WTC11 (cell line): Measurements from ENCODE around the gene DSTN. TPM values are rescaled to one million over a fixed set of nuclear protein-coding genes. Genes with fewer than 3 reads are reported as not detected.

ENCODE experiments used
- ATAC-seq: fragments of 200-7000 bp; cut with Tn5 transposase; 2 replicates; pipeline ENCODE4 v1.10.0; 2021; ENCODE audit warnings: mild to moderate bottlenecking, moderate library complexity
- CTCF ChIA-PET: fragments of 300-600 bp; sonication (Branson Sonifier 250); formaldehyde crosslinking; loops from one replicate; lab custom pipeline; 2021; ENCODE audit warnings: antibody characterized with exemption; lab: Charles Lee
- POLR2A ChIA-PET: fragments of 350-600 bp; sonication (Branson Sonifier 250); formaldehyde crosslinking; loops from one replicate; lab custom pipeline; 2021; ENCODE audit warnings: antibody characterized with exemption; lab: Charles Lee
- DNase-seq: peaks from one replicate; pipeline ENCODE4 v3.0.0; 2021; ENCODE audit warnings: low spot score
- H3K27ac Mint-ChIP-seq: 2 replicates; pipeline ENCODE4 v1.8.0; 2021; ENCODE audit warnings: mixed read lengths
- H3K27me3 Mint-ChIP-seq: 2 replicates; pipeline ENCODE4 v1.8.0; 2021; ENCODE audit warnings: low read depth, mild to moderate bottlenecking, moderate library complexity, mixed read lengths
- H3K36me3 Mint-ChIP-seq: 2 replicates; pipeline ENCODE4 v1.8.0; 2021; ENCODE audit warnings: mixed read lengths
- H3K4me1 Mint-ChIP-seq: 2 replicates; pipeline ENCODE4 v1.8.0; 2022; ENCODE audit warnings: mixed read lengths
- H3K4me3 Mint-ChIP-seq: 2 replicates; pipeline ENCODE4 v1.8.0; 2021; ENCODE audit warnings: mild to moderate bottlenecking, moderate library complexity, mixed read lengths
- H3K9me3 Mint-ChIP-seq: 2 replicates; pipeline ENCODE4 v1.8.0; 2021; ENCODE audit warnings: mixed read lengths
- ETV6 ChIP-seq: sonication (generic); formaldehyde crosslinking; IDR thresholded peaks from 2 replicates; pipeline ENCODE4 v1.8.1; 2022; ENCODE audit warnings: mild to moderate bottlenecking, missing genetic modification reagents
- FOXK1 ChIP-seq: sonication (generic); formaldehyde crosslinking; IDR thresholded peaks from 2 replicates; pipeline ENCODE4 v1.8.0; 2022; ENCODE audit warnings: mild to moderate bottlenecking, moderate library complexity, missing genetic modification reagents
- GRHL2 ChIP-seq: fragments of 250-450 bp; sonication (Bioruptor Pico); IDR thresholded peaks from 2 replicates; pipeline ENCODE4 v1.8.0; 2022; ENCODE audit warnings: mild to moderate bottlenecking, moderate library complexity; ENCODE audit not compliant: insufficient replicate concordance, severe bottlenecking
- HMGA2 ChIP-seq: fragments of 250-450 bp; sonication (Bioruptor Pico); IDR thresholded peaks from 2 replicates; pipeline ENCODE4 v1.4.0; 2021; ENCODE audit warnings: mild to moderate bottlenecking, moderate library complexity
- IRF2 ChIP-seq: sonication (generic); formaldehyde crosslinking; IDR thresholded peaks from 2 replicates; pipeline ENCODE4 v1.8.0; 2022; ENCODE audit warnings: low read depth, missing genetic modification reagents, borderline replicate concordance
- OVOL2 ChIP-seq: fragments of 250-450 bp; sonication (Bioruptor Pico); IDR thresholded peaks from 2 replicates; pipeline ENCODE4 v1.9.0; 2021; ENCODE audit warnings: mild to moderate bottlenecking, borderline replicate concordance
- SMAD3 ChIP-seq: sonication (generic); formaldehyde crosslinking; IDR thresholded peaks from 2 replicates; pipeline ENCODE4 v1.8.0; 2022; ENCODE audit warnings: missing genetic modification reagents, mild to moderate bottlenecking, borderline replicate concordance
- ZNF317 ChIP-seq: sonication (generic); formaldehyde crosslinking; IDR thresholded peaks from 2 replicates; pipeline ENCODE4 v1.8.1; 2023; ENCODE audit warnings: low read depth, mild to moderate bottlenecking, moderate library complexity, missing genetic modification reagents, borderline replicate concordance
- ZNF416 ChIP-seq: fragments of 250-450 bp; sonication (Bioruptor Pico); IDR thresholded peaks from 2 replicates; pipeline ENCODE4 v1.9.0; 2021; ENCODE audit warnings: mild to moderate bottlenecking, inconsistent platforms
- total RNA-seq: library from RNA; stranded (reverse); gene quantifications from 3 replicates; pipeline ENCODE4 v1.2.3, GENCODE V29; 2021
- TF ChIP-seq, protein P1 (sequence below): fragments of 250-450 bp; sonication (Bioruptor Pico); conservative IDR thresholded peaks from 2 replicates; pipeline ENCODE4 v1.9.0; 2021; ENCODE audit warnings: mild to moderate bottlenecking
- TF ChIP-seq, protein P2 (sequence below): sonication (generic); formaldehyde crosslinking; IDR thresholded peaks from 2 replicates; pipeline ENCODE4 v1.8.0; 2023; ENCODE audit warnings: missing genetic modification reagents
- TF ChIP-seq, protein P3 (sequence below): sonication (generic); formaldehyde crosslinking; conservative IDR thresholded peaks from 2 replicates; pipeline ENCODE4 v1.8.1; 2022; ENCODE audit warnings: mild to moderate bottlenecking, missing genetic modification reagents
- TF ChIP-seq, protein P4 (sequence below): sonication (generic); formaldehyde crosslinking; IDR thresholded peaks from 2 replicates; pipeline ENCODE4 v1.8.1; 2023; ENCODE audit warnings: mild to moderate bottlenecking, missing genetic modification reagents, moderate library complexity
- TF ChIP-seq, protein P5 (sequence below): fragments of 250-450 bp; sonication (Bioruptor Pico); IDR thresholded peaks from 2 replicates; pipeline ENCODE4 v1.9.0; 2021; ENCODE audit warnings: moderate library complexity, mild to moderate bottlenecking, inconsistent platforms, borderline replicate concordance
- TF ChIP-seq, protein P6 (sequence below): sonication (generic); formaldehyde crosslinking; IDR thresholded peaks from 2 replicates; pipeline ENCODE4 v1.8.1; 2023; ENCODE audit warnings: mild to moderate bottlenecking, missing genetic modification reagents
- TF ChIP-seq, protein P7 (sequence below): sonication (generic); formaldehyde crosslinking; IDR thresholded peaks from 2 replicates; pipeline ENCODE4 v1.8.1; 2022; ENCODE audit warnings: missing genetic modification reagents, borderline replicate concordance
- TF ChIP-seq, protein P8 (sequence below): sonication (generic); formaldehyde crosslinking; IDR thresholded peaks from 2 replicates; pipeline ENCODE4 v1.8.1; 2022; ENCODE audit warnings: mild to moderate bottlenecking, moderate library complexity, missing genetic modification reagents
- TF ChIP-seq, protein P9 (sequence below): fragments of 250-450 bp; sonication (Bioruptor Pico); IDR thresholded peaks from 2 replicates; pipeline ENCODE4 v1.9.0; 2021; ENCODE audit warnings: mild to moderate bottlenecking

The DSTN gene
- total RNA-seq, 1 experiment from 2014 or later = 153 TPM

DNA sequence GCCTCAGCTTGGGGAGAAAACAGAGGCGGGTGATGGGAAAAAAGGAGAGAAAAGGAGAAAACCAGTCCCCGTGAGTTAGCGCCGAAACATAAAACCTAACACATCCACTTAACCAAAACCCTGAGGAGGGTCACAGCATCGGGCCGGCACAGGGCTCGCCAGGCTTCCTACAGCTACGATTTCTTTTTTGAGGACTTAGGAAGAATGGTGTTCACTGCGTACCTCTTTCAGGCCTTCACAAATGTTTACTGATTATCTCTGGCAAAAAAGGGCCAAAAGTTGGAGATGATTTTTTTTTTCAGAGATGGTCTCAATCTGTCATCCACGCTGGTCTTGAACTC is 48.8 kb downstream of the DSTN start:
- H3K27me3 Mint-ChIP-seq = no peaks in the 10 kb centered on the region
- no peak for TF ChIP-seq GRHL2 (CRISPR knock-in tag)
- TF ChIP-seq, protein P1, sequence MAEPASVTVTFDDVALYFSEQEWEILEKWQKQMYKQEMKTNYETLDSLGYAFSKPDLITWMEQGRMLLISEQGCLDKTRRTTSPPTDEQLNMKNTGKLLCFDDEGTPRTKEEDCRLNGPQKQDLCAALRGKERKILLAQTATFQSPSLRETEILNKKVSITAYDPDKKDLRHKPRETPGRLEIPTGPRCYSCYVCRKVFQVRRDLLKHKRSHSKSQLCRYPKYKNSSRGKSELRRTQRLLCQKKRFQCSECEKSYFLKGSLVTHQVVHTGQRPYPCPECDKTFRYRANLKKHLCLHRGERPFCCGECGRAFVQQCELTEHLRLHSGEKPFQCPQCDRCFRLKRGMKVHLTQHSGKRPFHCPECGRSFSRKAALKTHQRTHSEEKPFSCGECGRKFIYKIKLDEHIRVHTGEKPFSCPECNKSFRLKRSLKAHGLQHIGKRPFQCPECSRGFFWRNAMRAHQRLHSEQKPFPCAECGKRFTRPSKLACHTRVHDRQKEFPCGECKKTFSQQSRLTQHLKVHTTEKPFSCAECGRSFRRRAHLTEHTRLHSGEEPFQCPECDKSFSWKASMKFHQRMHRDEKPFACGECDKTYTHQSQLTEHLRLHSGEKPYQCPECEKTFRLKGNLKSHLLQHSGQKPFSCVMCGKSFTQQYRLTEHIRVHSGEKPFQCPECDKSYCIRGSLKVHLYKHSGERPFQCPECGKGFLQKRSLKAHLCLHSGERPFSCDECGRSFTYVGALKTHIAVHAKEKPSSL = no peak
- TF ChIP-seq, protein P2, sequence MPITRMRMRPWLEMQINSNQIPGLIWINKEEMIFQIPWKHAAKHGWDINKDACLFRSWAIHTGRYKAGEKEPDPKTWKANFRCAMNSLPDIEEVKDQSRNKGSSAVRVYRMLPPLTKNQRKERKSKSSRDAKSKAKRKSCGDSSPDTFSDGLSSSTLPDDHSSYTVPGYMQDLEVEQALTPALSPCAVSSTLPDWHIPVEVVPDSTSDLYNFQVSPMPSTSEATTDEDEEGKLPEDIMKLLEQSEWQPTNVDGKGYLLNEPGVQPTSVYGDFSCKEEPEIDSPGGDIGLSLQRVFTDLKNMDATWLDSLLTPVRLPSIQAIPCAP = no peak
- TF ChIP-seq, protein P3, sequence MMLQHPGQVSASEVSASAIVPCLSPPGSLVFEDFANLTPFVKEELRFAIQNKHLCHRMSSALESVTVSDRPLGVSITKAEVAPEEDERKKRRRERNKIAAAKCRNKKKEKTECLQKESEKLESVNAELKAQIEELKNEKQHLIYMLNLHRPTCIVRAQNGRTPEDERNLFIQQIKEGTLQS (CRISPR knock-in tag) = no peak
- TF ChIP-seq, protein P4, sequence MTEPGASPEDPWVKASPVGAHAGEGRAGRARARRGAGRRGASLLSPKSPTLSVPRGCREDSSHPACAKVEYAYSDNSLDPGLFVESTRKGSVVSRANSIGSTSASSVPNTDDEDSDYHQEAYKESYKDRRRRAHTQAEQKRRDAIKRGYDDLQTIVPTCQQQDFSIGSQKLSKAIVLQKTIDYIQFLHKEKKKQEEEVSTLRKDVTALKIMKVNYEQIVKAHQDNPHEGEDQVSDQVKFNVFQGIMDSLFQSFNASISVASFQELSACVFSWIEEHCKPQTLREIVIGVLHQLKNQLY (CRISPR knock-in tag) = no peak
- TF ChIP-seq, protein P5, sequence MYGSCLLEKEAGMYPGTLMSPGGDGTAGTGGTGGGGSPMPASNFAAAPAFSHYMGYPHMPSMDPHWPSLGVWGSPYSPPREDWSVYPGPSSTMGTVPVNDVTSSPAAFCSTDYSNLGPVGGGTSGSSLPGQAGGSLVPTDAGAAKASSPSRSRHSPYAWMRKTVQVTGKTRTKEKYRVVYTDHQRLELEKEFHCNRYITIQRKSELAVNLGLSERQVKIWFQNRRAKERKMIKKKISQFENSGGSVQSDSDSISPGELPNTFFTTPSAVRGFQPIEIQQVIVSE = no peak
- H3K9me3 Mint-ChIP-seq = no peaks in the 10 kb centered on the region
- H3K27ac Mint-ChIP-seq = no peak overlapping the region
- ATAC-seq (no peak), DNase-seq (no peak)
- CTCF ChIA-PET = interaction anchor here (0.7 to 2.6 kb wide), 13 partner anchors 13 to 321 kb away, joined by 3 to 42 read pairs (median 6); partner anchors contain the start of gene BFSP1
- H3K36me3 Mint-ChIP-seq = peaks cover 51% of the 10 kb centered on the region
- H3K4me3 Mint-ChIP-seq = no peak overlapping the region
- no peaks in the 10 kb centered on the region for H3K4me1 Mint-ChIP-seq
- POLR2A ChIA-PET = no interaction called here

DNA sequence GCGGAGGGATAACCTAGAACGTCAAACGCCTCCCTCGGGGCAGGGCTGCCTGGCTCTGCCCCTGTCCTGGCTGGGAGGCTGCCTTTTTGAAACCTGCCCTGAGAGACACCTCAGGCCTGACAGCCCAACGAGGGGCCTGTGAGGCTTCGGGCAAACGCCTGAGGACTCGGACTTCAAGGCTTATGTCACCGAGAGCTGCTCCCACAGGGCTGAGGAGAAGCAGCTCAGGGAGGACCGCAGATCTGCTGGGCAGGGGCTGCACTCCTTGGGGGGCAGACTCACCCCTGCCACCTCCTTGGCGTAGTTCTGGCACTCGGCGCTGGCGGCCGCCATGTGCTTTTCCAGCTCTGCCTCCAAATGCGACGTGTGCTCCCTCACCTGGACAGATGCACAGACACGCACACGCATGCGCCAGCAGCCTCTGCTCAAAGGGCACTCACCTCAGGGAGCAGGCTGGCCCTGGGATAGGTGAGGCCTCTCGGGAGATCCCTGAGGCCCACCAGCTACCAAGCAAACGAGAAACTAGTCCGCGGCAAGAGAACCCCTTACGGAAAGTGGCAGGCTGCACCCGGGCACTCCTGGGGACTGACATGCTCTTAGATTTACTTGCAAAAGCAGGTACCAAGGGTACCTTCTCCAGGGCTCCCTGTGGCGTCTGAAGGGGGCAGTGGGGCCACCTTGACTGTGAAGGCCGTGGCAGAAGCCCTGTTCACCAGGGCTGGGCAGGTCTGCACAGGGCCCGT is 49.6 kb downstream of the DSTN start:
- peaks cover 55% of the 10 kb centered on the region for H3K36me3 Mint-ChIP-seq
- POLR2A ChIA-PET = no interaction called here
- no peak for ATAC-seq
- CTCF ChIA-PET = interaction anchor here (2.6 kb wide), 1 partner anchor 320 kb away, joined by 14 read pairs; no protein-coding TSS in a partner anchor
- H3K9me3 Mint-ChIP-seq = no peaks in the 10 kb centered on the region
- no peaks in the 10 kb centered on the region for H3K27me3 Mint-ChIP-seq
- no peak overlapping the region for H3K27ac Mint-ChIP-seq
- peak; percentile 8 for DNase-seq
- H3K4me3 Mint-ChIP-seq = no peak overlapping the region
- H3K4me1 Mint-ChIP-seq = no peaks in the 10 kb centered on the region
- TF ChIP-seq FOXK1 (CRISPR knock-in tag) (no peak), OVOL2 (no peak), SMAD3 (no peak), HMGA2 (CRISPR knock-in tag) (no peak), ZNF416 (CRISPR knock-in tag) (no peak), ETV6 (CRISPR knock-in tag) (no peak), ZNF317 (CRISPR knock-in tag) (no peak), IRF2 (no peak)
- TF ChIP-seq, protein P6, sequence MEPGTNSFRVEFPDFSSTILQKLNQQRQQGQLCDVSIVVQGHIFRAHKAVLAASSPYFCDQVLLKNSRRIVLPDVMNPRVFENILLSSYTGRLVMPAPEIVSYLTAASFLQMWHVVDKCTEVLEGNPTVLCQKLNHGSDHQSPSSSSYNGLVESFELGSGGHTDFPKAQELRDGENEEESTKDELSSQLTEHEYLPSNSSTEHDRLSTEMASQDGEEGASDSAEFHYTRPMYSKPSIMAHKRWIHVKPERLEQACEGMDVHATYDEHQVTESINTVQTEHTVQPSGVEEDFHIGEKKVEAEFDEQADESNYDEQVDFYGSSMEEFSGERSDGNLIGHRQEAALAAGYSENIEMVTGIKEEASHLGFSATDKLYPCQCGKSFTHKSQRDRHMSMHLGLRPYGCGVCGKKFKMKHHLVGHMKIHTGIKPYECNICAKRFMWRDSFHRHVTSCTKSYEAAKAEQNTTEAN (CRISPR knock-in tag) = no peak
- TF ChIP-seq, protein P7, sequence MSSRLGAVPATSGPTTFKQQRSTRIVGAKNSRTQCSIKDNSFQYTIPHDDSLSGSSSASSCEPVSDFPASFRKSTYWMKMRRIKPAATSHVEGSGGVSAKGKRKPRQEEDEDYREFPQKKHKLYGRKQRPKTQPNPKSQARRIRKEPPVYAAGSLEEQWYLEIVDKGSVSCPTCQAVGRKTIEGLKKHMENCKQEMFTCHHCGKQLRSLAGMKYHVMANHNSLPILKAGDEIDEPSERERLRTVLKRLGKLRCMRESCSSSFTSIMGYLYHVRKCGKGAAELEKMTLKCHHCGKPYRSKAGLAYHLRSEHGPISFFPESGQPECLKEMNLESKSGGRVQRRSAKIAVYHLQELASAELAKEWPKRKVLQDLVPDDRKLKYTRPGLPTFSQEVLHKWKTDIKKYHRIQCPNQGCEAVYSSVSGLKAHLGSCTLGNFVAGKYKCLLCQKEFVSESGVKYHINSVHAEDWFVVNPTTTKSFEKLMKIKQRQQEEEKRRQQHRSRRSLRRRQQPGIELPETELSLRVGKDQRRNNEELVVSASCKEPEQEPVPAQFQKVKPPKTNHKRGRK = no peak
- TF ChIP-seq, protein P8, sequence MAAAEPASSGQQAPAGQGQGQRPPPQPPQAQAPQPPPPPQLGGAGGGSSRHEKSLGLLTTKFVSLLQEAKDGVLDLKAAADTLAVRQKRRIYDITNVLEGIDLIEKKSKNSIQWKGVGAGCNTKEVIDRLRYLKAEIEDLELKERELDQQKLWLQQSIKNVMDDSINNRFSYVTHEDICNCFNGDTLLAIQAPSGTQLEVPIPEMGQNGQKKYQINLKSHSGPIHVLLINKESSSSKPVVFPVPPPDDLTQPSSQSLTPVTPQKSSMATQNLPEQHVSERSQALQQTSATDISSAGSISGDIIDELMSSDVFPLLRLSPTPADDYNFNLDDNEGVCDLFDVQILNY (CRISPR knock-in tag) = no peak
- TF ChIP-seq, protein P9, sequence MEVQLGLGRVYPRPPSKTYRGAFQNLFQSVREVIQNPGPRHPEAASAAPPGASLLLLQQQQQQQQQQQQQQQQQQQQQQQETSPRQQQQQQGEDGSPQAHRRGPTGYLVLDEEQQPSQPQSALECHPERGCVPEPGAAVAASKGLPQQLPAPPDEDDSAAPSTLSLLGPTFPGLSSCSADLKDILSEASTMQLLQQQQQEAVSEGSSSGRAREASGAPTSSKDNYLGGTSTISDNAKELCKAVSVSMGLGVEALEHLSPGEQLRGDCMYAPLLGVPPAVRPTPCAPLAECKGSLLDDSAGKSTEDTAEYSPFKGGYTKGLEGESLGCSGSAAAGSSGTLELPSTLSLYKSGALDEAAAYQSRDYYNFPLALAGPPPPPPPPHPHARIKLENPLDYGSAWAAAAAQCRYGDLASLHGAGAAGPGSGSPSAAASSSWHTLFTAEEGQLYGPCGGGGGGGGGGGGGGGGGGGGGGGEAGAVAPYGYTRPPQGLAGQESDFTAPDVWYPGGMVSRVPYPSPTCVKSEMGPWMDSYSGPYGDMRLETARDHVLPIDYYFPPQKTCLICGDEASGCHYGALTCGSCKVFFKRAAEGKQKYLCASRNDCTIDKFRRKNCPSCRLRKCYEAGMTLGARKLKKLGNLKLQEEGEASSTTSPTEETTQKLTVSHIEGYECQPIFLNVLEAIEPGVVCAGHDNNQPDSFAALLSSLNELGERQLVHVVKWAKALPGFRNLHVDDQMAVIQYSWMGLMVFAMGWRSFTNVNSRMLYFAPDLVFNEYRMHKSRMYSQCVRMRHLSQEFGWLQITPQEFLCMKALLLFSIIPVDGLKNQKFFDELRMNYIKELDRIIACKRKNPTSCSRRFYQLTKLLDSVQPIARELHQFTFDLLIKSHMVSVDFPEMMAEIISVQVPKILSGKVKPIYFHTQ (CRISPR knock-in tag) = no peak
